ENCODE measurements around the gene TRAF1.

Gene TRAF1

GRCh38 chr9:120928015-120928482, 1.5 kb upstream of the TRAF1 start:
- TF ChIP-seq, protein P1, sequence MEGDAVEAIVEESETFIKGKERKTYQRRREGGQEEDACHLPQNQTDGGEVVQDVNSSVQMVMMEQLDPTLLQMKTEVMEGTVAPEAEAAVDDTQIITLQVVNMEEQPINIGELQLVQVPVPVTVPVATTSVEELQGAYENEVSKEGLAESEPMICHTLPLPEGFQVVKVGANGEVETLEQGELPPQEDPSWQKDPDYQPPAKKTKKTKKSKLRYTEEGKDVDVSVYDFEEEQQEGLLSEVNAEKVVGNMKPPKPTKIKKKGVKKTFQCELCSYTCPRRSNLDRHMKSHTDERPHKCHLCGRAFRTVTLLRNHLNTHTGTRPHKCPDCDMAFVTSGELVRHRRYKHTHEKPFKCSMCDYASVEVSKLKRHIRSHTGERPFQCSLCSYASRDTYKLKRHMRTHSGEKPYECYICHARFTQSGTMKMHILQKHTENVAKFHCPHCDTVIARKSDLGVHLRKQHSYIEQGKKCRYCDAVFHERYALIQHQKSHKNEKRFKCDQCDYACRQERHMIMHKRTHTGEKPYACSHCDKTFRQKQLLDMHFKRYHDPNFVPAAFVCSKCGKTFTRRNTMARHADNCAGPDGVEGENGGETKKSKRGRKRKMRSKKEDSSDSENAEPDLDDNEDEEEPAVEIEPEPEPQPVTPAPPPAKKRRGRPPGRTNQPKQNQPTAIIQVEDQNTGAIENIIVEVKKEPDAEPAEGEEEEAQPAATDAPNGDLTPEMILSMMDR (IDR thresholded peaks at IDR 0.05; ENCODE audit: extremely low read depth, missing control alignments): no peak
- DNase-seq (ENCODE audit: low spot score): no peak

GRCh38 chr9:120927269-120928014, 846 bp upstream of the TRAF1 start:
- no peak for DNase-seq (ENCODE audit: low spot score)
- TF ChIP-seq, protein P1 (IDR thresholded peaks at IDR 0.05; ENCODE audit: extremely low read depth, missing control alignments): no peak

GRCh38 chr9:120925535-120926396, 830 bp downstream of the TRAF1 start:
- DNase-seq (ENCODE audit: low spot score): peak; percentile 78

DNA sequence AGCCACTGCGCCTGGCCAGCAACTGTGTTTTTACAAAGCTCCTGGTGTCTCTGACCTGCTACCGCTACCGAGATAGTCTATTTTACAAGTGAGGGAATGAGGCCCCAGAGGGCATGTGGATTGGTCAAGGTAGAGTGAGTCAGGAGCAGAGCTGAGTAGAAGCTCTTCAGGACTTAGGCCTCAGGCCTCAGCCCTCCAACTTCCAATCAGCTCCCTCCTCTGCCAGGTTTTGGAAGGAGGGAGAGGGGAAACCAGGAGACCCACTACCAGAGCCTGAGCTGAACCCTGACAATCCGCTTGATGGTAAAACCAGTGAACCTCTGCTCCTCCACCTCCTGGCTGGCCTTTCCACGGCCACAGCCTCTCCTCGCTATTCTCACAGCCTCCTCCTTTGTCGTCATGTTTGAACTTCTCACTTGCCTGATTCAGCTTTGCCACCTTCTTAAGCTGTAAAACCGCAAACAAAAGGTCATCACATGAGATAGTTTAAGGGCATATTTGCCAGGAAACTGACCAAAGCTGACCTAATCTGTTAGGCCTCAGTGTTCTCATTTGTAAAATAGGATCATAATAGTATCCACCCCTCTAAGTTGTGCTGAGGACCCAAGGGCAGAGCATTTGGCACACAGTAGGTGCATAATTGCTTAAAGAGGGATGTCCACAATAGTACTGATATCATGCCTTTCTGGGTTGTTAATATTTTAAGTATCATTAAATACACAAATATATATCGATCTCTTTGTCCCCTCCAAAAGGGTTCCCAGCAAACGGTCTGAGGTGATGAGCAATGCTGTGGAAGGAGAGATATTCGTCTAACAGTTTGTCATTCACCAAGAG, 1.7 kb downstream of the TRAF1 start:
- DNase-seq (ENCODE audit: low spot score): no peak
- TF ChIP-seq, protein P1 (IDR thresholded peaks at IDR 0.05; ENCODE audit: extremely low read depth, missing control alignments): no peak

More at GRCh38 chr9:120925535-120926396, 830 bp downstream of the TRAF1 start:
- TF ChIP-seq, protein P1 (IDR thresholded peaks at IDR 0.05; ENCODE audit: extremely low read depth, missing control alignments): no peak

DNA sequence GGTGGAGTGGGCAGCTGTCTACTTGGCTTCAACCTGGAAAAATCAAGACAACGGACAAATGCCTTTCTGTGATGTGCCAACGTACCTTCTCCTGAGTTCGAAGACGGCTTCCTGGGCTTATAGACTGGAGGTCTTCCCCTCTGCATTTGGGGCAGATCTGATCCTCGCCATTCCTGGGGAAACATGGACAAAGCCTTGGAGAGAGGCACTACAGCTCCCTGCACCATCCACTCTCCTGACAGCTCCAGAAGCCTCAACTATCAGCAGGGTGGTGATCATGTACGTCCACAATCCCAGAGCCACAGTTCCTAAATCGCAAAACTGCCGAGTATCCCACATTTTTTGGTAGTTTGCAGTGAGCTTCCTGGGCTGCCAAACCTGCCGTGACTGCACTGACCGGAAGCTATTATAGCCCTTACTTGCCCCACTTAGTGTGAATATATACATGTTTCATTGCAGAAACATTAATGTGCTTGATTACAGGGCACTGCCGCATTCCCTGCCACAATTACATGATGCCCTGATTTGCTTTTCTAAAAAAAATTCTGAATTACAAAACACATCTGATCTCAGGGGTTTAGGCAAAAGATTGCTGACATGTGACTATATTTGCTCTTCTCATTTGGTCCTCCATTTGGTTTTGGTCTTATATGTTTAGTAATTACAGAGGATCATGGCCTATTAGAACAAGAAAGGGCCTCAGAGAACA, 2.8 kb downstream of the TRAF1 start:
- TF ChIP-seq, protein P1 (IDR thresholded peaks at IDR 0.05; ENCODE audit: extremely low read depth, missing control alignments): no peak
- DNase-seq (ENCODE audit: low spot score): no peak

GRCh38 chr9:120922404-120923195, 4.0 kb downstream of the TRAF1 start:
- DNase-seq (ENCODE audit: low spot score): no peak
- TF ChIP-seq, protein P1 (IDR thresholded peaks at IDR 0.05; ENCODE audit: extremely low read depth, missing control alignments): no peak
